ENCODE measurements around the gene TNP1.

The TNP1 gene

GRCh38 chr2:216859944-216860343 is at the start of gene TNP1:
TSS of gene TNP1 (minus strand) at chr2:216860064. CDS start at chr2:216860034, 30 bp downstream.
- DNase-seq (ENCODE audit: low spot score) = no peak

DNA sequence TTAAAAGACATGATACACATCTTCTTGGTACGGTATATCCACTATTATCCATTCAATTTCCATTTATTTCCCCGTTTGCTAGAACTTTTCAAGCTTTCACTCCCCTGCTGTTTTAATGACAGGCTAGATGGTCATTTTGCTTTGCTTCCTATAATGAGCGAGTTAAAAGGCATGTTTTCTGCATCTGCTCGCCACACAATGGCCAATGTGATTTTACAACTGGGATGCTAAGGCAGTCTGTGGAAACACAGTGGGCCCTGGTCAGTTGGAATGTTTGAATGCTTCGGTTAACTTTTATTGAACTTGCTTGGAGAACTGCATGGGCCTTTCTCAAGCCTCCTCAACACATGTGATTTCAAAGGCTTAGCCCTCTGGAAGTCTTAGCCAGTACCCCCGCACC is 48.4 kb upstream of the TNP1 start:
- DNase-seq (ENCODE audit: low spot score) = no peak

- DNase-seq (ENCODE audit: low spot score) = no peak
Observed at GRCh38 chr2:216905649-216906329, 45.9 kb upstream of the TNP1 start.

DNA sequence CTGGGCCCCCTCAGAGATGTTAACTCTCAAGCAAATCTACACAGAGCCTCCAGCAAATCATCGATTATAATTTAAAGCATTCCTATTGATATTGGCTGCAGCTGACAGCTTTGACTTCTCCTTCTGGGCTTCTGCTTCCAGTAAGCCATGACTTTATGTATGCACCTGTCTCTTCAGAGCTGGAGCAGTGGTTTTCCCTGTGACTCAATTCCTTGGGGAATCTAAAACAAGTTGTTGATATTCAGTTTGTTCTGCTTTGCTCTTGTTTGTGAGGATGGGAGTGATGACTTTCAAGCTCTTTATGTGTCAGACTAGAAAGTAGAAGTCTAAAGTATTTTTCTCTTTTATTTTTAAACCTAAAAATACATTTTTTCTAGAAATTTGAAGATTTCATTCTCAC is 45.1 kb upstream of the TNP1 start:
- no peak for DNase-seq (ENCODE audit: low spot score)

GRCh38 chr2:216904554-216904953 is 44.7 kb upstream of the TNP1 start:
- no peak for DNase-seq (ENCODE audit: low spot score)

- DNase-seq (ENCODE audit: low spot score) = no peak
Observed at GRCh38 chr2:216903470-216903869, 43.6 kb upstream of the TNP1 start.

- DNase-seq (ENCODE audit: low spot score) = no peak
Observed at GRCh38 chr2:216901273-216901672, 41.4 kb upstream of the TNP1 start.

GRCh38 chr2:216900406-216900805 is 40.5 kb upstream of the TNP1 start:
- DNase-seq (ENCODE audit: low spot score) = no peak

DNA sequence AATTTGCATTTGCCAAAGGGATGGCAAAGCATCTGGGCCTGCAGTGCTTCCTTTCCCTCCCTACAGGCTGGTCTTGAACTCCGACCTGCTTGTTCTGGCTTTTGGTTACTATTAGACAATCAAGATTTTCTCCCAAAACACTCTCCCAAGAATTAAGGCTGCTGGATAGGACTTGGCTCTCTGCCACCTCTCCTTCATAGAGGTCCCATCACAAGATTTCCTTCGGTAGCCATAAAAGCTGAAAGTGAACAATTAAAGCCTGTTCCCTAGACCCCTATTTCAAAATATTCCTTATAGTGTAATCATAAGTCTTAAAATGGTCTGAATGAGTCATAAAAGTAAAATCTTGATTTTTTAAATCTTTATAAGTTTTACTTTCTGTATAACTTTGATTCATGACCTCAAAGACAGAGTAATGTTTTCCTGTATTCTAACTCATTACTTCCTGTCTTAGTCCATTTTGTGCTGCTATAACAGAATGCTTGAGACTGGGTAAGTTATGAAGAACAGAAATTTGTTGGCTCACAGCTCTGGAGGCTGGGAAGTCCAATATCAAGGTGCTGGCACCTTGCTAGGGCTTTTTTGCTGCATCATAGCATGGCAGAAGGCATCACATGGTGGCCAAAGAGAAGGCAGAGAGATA is 37.8 kb upstream of the TNP1 start:
- DNase-seq (ENCODE audit: low spot score) = no peak

DNA sequence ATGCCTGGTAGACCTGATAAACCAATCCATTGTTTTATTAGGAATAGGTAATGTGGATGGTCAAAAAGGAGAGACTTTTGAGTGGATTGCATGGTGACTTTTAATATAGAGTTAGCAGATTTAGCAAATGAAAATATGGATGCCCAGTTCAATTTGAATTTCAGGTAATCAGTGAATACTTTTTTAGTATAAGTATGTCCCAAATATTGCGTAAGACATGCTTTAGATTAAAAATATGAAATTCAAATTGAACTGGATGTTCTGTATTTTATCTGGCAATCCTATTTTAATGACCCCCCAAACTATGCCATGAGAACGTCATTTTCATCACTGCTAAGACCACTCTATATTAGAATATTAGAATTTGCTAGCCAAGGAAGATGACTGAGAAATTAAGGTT is 30.3 kb upstream of the TNP1 start:
- DNase-seq (ENCODE audit: low spot score) = no peak

GRCh38 chr2:216888887-216889622 is 29.2 kb upstream of the TNP1 start:
- no peak for DNase-seq (ENCODE audit: low spot score)

GRCh38 chr2:216888081-216888480 is 28.2 kb upstream of the TNP1 start:
- DNase-seq (ENCODE audit: low spot score) = no peak

DNA sequence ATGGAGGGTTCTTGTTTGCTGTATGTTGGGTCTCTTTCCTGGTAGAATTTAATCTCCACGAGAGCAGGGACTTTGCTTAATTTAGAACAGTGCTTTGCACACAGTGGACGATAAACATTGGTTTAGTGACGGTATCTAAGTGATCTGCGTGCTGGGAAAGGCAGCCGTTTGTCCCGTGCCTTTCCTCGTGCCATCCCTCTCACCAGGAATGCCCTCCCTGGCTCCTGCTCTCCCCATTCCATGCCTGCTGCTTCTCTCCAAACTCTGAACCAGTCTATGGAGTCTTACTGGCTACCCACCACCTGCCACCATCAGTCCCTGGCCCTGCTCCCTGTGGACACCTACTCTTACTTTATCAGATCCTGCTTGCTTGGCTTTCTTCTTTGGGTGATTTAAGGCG is 27.3 kb upstream of the TNP1 start:
- no peak for DNase-seq (ENCODE audit: low spot score)

DNA sequence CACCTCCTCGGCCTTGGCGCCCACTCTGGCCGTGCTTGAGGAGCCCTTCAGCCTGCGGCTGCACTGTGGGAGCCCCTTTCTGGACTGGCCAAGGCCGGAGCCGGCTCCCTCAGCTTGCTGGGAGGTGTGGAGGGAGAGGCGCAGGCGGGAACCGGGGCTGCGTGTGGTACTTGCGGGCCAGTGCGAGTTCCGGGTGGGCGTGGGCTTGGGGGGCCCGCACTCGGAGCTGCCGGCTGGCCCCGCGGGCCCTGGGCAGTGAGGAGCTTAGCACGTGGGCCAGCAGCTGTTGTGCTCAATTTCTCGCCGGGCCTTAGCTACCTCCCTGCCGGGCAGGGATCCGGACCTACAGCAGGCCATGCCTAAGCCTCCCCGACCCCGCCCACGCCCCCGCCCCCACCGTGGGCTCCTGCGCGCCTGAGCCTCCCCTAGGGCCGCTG is 25.3 kb upstream of the TNP1 start:
- no peak for DNase-seq (ENCODE audit: low spot score)

- no peak for DNase-seq (ENCODE audit: low spot score)
Observed at GRCh38 chr2:216884347-216884746, 24.5 kb upstream of the TNP1 start.

GRCh38 chr2:216882876-216883275 is 23.0 kb upstream of the TNP1 start:
- no peak for DNase-seq (ENCODE audit: low spot score)

DNA sequence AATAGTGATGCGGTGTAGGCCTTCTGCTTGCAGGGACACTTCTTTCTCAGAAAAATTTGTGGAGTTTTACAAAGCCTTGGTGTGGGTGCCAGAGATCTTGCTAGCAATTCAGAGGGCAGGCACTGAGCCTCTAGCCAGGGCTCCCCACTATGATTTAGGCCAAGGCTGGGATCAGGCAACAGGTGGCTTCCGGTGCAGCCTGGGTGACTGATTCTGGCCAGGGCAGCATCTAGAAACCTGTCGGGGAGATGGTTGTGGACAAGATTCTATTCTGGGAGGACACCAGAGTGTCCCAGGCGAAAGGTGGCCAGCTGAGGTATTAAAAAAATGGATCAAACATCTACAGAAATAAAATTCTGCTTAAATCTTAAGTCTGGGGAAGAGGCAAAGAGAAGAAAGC is 21.5 kb upstream of the TNP1 start:
- no peak for DNase-seq (ENCODE audit: low spot score)

DNA sequence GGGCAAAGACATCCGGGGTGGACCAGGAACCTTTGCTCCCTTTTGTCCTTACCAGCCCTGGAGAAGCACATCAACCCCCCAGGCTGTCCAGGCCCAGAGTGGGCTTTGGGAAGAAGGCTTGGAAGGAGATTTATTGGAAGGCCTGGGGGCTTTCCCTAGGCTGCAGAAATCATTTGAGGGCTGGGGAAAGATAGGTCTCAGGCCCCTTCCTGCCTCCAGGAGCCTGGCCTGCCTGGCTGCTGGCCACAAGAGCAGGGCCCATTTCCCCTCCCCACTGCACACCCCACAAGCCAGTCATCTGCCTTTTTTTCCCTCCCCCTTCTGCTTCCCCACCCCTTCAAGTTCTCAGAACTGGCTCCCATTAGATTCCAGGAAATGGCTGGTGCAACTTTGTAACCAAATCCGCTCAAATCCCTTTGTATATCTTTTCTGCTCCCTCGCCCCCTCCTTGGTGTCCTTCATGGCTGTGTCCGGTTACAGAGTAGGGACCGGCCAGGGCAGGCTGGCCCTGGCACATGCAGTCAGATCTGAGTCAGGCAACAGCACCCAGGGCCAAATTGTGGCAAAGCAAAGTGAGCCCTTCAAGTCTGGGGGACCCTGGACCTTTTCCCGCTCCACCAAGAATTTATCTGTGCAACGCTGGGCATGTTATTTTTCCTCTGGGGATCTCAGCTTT is 20.8 kb upstream of the TNP1 start:
- no peak for DNase-seq (ENCODE audit: low spot score)

GRCh38 chr2:216879727-216880508 is 20.1 kb upstream of the TNP1 start:
- no peak for DNase-seq (ENCODE audit: low spot score)

DNA sequence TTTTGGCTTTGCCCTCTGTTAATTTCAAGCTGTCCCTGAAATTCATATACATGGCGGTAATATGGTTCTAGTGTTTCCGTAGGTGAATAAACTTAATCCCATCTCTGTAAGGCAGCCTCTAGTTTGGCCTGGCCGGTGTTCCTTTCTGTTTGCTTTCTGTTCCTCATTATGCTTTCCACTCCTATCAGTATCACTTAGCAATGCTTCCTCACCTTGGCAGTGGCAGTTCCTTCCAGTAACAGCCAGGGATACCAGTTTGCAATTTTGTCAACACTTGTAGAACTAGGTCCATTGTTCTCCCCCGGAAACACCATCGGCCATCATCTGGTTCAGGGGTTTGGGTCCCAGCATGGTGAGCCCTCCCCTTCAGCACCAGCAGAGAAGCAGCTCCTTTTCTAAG is 18.2 kb upstream of the TNP1 start:
- no peak for DNase-seq (ENCODE audit: low spot score)

GRCh38 chr2:216877085-216877484 is 17.2 kb upstream of the TNP1 start:
- DNase-seq (ENCODE audit: low spot score) = no peak

DNA sequence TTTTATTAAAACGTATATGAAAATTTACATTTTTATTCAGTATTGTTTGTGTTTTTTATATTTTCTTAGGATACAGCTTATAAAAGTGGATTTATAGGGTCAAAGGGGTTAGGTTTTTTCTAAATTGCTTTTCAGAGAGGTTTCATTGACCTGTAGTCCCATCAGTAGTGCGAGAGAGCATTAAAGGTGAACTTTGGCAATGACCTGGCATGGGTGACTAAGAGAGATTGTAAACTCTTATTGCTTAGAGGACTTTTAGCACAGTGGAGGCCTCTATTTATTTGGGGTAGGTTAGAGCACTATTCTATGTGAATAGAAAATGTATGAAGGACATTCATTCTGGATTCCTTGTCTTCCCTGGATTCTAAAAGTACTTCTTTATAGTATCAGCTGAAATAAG is 16.0 kb upstream of the TNP1 start:
- no peak for DNase-seq (ENCODE audit: low spot score)

All from hepatic stellate cell (primary cell).